ENCODE data around the gene UBALD2. TPM values are rescaled to one million over a fixed set of nuclear protein-coding genes. Genes with fewer than 3 reads are reported as not detected.

Gene UBALD2
- total and polyA plus RNA-seq, 2 donors (not counting 3 experiments of a cell fraction or from before 2014, with no cell fraction given) = 46.9 to 70.9 TPM

DNA sequence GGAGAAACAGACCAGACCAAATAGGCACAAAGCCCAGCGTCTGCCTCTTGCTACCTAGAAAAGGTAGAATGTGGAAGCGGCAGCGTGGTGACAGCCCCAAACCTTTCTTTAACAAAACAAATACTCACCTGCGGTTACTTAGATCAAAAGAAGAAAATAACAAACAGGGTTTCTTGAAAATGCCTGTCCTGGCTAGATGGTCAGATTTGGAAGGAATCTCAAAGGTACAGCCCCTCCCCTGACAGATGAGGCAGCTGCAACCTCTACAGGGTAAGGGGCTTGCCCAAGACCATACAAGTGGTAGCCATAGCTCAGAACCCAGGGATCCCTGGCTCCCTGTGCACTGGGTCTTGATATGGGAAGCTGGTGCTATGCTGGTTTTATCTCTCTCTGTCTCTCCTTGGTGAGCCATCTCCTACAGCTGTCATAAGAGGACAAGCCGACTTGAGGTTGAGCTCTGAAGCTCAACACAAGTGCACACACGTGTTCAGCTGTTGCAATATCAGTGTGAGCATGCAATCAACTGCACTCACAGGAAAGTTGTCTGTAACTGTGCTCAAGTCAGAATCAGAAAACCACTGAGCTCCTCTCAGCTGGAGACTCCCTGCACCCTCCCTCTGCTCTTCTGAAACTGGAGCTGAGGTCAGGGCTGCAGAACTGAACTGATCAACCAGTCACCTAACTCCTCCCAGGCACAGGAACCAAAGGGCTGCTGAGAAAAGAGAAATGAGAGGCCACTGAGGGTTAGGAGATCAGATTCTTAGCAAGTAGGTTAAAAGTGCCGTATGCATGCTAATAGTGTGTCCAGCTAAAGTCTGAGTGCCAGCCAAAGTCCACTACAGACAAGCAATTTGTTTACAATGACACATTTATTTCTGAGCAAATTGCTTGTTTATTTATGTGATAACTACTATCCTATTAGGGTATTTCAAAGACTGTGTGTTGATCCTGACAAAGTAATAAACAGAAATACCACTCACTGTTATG, 18.8 kb upstream of the UBALD2 start:
- ChIA-PET CTCF (interaction anchor here (0.6 to 7.2 kb wide), 8 partner anchors 10 to 125 kb away, joined by 3 to 125 read pairs (median 6); no protein-coding TSS in a partner anchor), POLR2A (interaction anchor here (0.8 to 1.2 kb wide), 2 partner anchors 16 to 20 kb away, joined by 3 read pairs; no protein-coding TSS in a partner anchor)
- Histone ChIP-seq H3K4me1 (ENCODE audit: control insufficient read depth, extremely low read depth, insufficient read depth, low read length) (no peaks in the 10 kb centered on the region), H3K4me3 (replicated peaks in 1 of 3; ENCODE audit: insufficient read depth in 1 of 3, low read depth in 1 of 3, low read length in 3 of 3) (no peak overlapping the region), H3K9me3 (replicated peaks; ENCODE audit: control insufficient read depth, insufficient read depth, low read length) (no peaks in the 10 kb centered on the region), H3K9me1 (replicated peaks; ENCODE audit: control insufficient read depth, extremely low read depth, insufficient read depth, low read length) (no peaks in the 10 kb centered on the region), H3K4me2 (ENCODE audit: insufficient read depth, low read length) (no peak overlapping the region), H3K27me3 (ENCODE audit: control insufficient read depth in 2 of 2, insufficient read depth in 2 of 2, low read length in 2 of 2) (peaks cover 27 to 29% of the 10 kb centered on the region in 2 experiments), H3K9ac (replicated peaks; ENCODE audit: extremely low read depth, insufficient read depth, low read length) (no peak overlapping the region), H2AFZ (ENCODE audit: low read depth, low read length) (no peak overlapping the region), H4K20me1 (replicated peaks; ENCODE audit: control insufficient read depth, extremely low read depth, insufficient read depth, low read length) (no peaks in the 10 kb centered on the region), H3K27ac (ENCODE audit: insufficient read depth, low read depth, low read length) (no peak overlapping the region), H3K36me3 (ENCODE audit: control insufficient read depth in 2 of 2, extremely low read depth in 1 of 2, insufficient read depth in 2 of 2, low read length in 2 of 2) (no peaks in the 10 kb centered on the region), H3K79me2 (ENCODE audit: control insufficient read depth, insufficient read depth, low read length) (no peaks in the 10 kb centered on the region)
- no peak for FAIRE-seq
- TF ChIP-seq, protein P1, sequence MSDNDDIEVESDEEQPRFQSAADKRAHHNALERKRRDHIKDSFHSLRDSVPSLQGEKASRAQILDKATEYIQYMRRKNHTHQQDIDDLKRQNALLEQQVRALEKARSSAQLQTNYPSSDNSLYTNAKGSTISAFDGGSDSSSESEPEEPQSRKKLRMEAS (IDR thresholded peaks at IDR 0.05; ENCODE audit: insufficient read depth, insufficient read length) = no peak
- TF ChIP-seq POLR2AphosphoS5 (IDR thresholded peaks at IDR 0.05; ENCODE audit: insufficient read depth, low read depth, low read length) (no peak), JUN (IDR thresholded peaks at IDR 0.05; ENCODE audit: borderline replicate concordance, insufficient read depth, insufficient read length, low read depth) (no peak), POLR2A (IDR thresholded peaks at IDR 0.05; ENCODE audit: low read depth, low read length) (no peak), FOS (IDR thresholded peaks at IDR 0.05; ENCODE audit: borderline replicate concordance, insufficient read depth, low read length) (no peak), EZH2 (IDR thresholded peaks at IDR 0.05; ENCODE audit: borderline replicate concordance, low read depth, low read length, severe bottlenecking) (no peak), MYC (IDR thresholded peaks at IDR 0.05; ENCODE audit: low read depth, low read length) (no peak), GATA2 (IDR thresholded peaks at IDR 0.05; ENCODE audit: insufficient read depth, insufficient read length, low read depth, low read length) (no peak)
- TF ChIP-seq, protein P2, sequence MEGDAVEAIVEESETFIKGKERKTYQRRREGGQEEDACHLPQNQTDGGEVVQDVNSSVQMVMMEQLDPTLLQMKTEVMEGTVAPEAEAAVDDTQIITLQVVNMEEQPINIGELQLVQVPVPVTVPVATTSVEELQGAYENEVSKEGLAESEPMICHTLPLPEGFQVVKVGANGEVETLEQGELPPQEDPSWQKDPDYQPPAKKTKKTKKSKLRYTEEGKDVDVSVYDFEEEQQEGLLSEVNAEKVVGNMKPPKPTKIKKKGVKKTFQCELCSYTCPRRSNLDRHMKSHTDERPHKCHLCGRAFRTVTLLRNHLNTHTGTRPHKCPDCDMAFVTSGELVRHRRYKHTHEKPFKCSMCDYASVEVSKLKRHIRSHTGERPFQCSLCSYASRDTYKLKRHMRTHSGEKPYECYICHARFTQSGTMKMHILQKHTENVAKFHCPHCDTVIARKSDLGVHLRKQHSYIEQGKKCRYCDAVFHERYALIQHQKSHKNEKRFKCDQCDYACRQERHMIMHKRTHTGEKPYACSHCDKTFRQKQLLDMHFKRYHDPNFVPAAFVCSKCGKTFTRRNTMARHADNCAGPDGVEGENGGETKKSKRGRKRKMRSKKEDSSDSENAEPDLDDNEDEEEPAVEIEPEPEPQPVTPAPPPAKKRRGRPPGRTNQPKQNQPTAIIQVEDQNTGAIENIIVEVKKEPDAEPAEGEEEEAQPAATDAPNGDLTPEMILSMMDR (IDR thresholded peaks at IDR 0.05; ENCODE audit: extremely low read depth in 1 of 2, insufficient read depth in 1 of 2, low read depth in 1 of 2, low read length in 2 of 2) = no peak
- dilution Hi-C loops (cut with MboI; ENCODE audit: extremely low pct_ligation_motif_present, low sequenced_read_pairs) (no loop called here), intact Hi-C loops (cut with micrococcal nuclease) (no loop called here)
- BruUV-seq (replicated peaks) = no TSS peak
- DNase-seq (ENCODE audit: low read depth, low spot score) = no peak

Measured in endothelial cell of umbilical vein (primary cell).